Sigmoid colon (tissue), 4 donors: ENCODE measurements around the gene CCDC15.

Experiments used
- EP300 ChIP-seq, 4 donors: sonication (generic); formaldehyde crosslinking; IDR thresholded peaks; one replicate each; pipeline ENCODE4 v1.6.1; 2017; ENCODE audit warnings: antibody characterized with exemption in 4 of 4
- POLR2A ChIP-seq, 2 donors: fragments of 450-650 bp; IDR thresholded peaks; one replicate each; pipeline ENCODE4 v1.6.1; 2016; ENCODE audit warnings: antibody characterized with exemption in 2 of 2, mild to moderate bottlenecking in 2 of 2, moderate library complexity in 2 of 2
- POLR2AphosphoS5 ChIP-seq, 4 donors: sonication (generic); formaldehyde crosslinking; IDR thresholded peaks; one replicate each; pipeline ENCODE4 v1.6.1; 2017; ENCODE audit warnings: antibody characterized with exemption in 4 of 4
- TF ChIP-seq, protein P1 (sequence below), 4 experiments: fragments of 450-650 bp in 3 of 4; fragments of 200-600 bp in 1 of 4; IDR thresholded peaks; one replicate each; pipeline ENCODE4 v1.5.1; 2016 to 2019; ENCODE audit warnings: antibody characterized with exemption in 4 of 4, mild to moderate bottlenecking in 3 of 4, moderate library complexity in 2 of 4

DNA sequence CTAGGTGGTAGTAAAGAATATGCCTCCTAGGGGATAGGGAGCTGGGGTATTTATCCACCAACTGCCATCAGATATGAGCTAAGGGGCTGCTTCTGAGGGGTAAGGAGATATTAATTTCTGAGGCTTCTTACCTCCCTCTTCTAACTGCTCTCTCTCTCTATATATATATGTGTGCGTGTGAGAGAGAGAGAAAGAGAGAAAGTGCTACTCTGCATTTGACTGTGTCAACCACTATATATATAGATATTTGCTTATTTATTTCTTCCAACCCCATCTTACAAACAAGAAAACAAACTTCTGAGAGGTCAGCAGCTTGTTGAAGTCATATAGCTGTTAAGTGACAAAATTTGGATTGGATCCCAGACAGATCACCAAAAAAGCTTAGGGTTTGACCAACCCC is 12.3 kb upstream of the CCDC15 start:
- TF ChIP-seq, protein P1, sequence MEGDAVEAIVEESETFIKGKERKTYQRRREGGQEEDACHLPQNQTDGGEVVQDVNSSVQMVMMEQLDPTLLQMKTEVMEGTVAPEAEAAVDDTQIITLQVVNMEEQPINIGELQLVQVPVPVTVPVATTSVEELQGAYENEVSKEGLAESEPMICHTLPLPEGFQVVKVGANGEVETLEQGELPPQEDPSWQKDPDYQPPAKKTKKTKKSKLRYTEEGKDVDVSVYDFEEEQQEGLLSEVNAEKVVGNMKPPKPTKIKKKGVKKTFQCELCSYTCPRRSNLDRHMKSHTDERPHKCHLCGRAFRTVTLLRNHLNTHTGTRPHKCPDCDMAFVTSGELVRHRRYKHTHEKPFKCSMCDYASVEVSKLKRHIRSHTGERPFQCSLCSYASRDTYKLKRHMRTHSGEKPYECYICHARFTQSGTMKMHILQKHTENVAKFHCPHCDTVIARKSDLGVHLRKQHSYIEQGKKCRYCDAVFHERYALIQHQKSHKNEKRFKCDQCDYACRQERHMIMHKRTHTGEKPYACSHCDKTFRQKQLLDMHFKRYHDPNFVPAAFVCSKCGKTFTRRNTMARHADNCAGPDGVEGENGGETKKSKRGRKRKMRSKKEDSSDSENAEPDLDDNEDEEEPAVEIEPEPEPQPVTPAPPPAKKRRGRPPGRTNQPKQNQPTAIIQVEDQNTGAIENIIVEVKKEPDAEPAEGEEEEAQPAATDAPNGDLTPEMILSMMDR (IDR thresholded peaks at IDR 0.05): no peak
- TF ChIP-seq POLR2A (IDR thresholded peaks at IDR 0.05) (no peak), EP300 (IDR thresholded peaks at IDR 0.05) (no peak), POLR2AphosphoS5 (IDR thresholded peaks at IDR 0.05) (no peak)
